Measurements from ENCODE around the gene CFAP100. TPM values are rescaled to one million over a fixed set of nuclear protein-coding genes. Genes with fewer than 3 reads are reported as not detected.

CFAP100 gene
- total RNA-seq, 1 donor from 2014 or later = not detected

- Mint-ChIP-seq H3K27me3 (ENCODE audit: unreplicated experiment) (peaks cover 5% of the 10 kb centered on the region), H3K4me3 (ENCODE audit: unreplicated experiment) (no peak overlapping the region), H3K36me3 (ENCODE audit: low read depth, unreplicated experiment) (no peaks in the 10 kb centered on the region), H3K9me3 (ENCODE audit: unreplicated experiment) (no peaks in the 10 kb centered on the region), H3K4me1 (ENCODE audit: unreplicated experiment) (no peaks in the 10 kb centered on the region), H3K27ac (ENCODE audit: unreplicated experiment) (no peak overlapping the region)
- TF ChIP-seq, protein P1, sequence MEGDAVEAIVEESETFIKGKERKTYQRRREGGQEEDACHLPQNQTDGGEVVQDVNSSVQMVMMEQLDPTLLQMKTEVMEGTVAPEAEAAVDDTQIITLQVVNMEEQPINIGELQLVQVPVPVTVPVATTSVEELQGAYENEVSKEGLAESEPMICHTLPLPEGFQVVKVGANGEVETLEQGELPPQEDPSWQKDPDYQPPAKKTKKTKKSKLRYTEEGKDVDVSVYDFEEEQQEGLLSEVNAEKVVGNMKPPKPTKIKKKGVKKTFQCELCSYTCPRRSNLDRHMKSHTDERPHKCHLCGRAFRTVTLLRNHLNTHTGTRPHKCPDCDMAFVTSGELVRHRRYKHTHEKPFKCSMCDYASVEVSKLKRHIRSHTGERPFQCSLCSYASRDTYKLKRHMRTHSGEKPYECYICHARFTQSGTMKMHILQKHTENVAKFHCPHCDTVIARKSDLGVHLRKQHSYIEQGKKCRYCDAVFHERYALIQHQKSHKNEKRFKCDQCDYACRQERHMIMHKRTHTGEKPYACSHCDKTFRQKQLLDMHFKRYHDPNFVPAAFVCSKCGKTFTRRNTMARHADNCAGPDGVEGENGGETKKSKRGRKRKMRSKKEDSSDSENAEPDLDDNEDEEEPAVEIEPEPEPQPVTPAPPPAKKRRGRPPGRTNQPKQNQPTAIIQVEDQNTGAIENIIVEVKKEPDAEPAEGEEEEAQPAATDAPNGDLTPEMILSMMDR (IDR thresholded peaks at IDR 0.05; ENCODE audit: unreplicated experiment) = no peak
- DNase-seq (ENCODE audit: low spot score) = no peak
Measured at GRCh38 chr3:126395846-126396513, 1.3 kb downstream of the CFAP100 start.

DNA sequence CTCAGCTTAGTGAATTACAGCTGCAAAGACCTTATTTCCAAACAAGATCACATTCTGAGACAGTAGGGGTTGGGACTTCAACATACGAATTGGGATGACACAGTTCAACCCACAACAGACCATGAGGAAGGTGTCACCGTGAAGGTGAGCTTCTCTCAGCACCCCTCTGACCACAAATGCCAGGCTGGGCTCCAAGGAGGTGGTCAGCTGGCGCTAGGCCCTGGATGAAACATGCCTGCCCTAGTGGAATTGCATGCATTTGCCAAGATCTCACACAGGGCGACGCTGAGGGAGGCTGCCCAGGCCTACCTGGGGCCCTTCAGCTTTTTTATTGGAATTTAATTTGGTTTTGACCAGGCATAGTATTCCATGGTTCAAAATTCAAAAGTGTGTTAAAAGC lies 1.8 kb downstream of the CFAP100 start:
- Mint-ChIP-seq H3K4me1 (ENCODE audit: unreplicated experiment) (no peaks in the 10 kb centered on the region), H3K27me3 (ENCODE audit: unreplicated experiment) (peaks cover 6% of the 10 kb centered on the region), H3K9me3 (ENCODE audit: unreplicated experiment) (no peaks in the 10 kb centered on the region), H3K27ac (ENCODE audit: unreplicated experiment) (no peak overlapping the region), H3K36me3 (ENCODE audit: low read depth, unreplicated experiment) (no peaks in the 10 kb centered on the region), H3K4me3 (ENCODE audit: unreplicated experiment) (no peak overlapping the region)
- TF ChIP-seq, protein P1 (IDR thresholded peaks at IDR 0.05; ENCODE audit: unreplicated experiment) = no peak
- DNase-seq (ENCODE audit: low spot score) = no peak

- H3K4me1 Mint-ChIP-seq (ENCODE audit: unreplicated experiment) = no peaks in the 10 kb centered on the region
- no peak overlapping the region for H3K4me3 Mint-ChIP-seq (ENCODE audit: unreplicated experiment)
- H3K27ac Mint-ChIP-seq (ENCODE audit: unreplicated experiment) = no peak overlapping the region
- TF ChIP-seq, protein P1 (IDR thresholded peaks at IDR 0.05; ENCODE audit: unreplicated experiment) = no peak
- H3K36me3 Mint-ChIP-seq (ENCODE audit: low read depth, unreplicated experiment) = no peaks in the 10 kb centered on the region
- H3K9me3 Mint-ChIP-seq (ENCODE audit: unreplicated experiment) = no peaks in the 10 kb centered on the region
- DNase-seq (ENCODE audit: low spot score) = no peak
- H3K27me3 Mint-ChIP-seq (ENCODE audit: unreplicated experiment) = peaks cover 6% of the 10 kb centered on the region
Measured at GRCh38 chr3:126397610-126398422, 3.1 kb downstream of the CFAP100 start.

- Mint-ChIP-seq H3K4me1 (ENCODE audit: unreplicated experiment) (no peaks in the 10 kb centered on the region), H3K4me3 (ENCODE audit: unreplicated experiment) (no peak overlapping the region), H3K36me3 (ENCODE audit: low read depth, unreplicated experiment) (no peaks in the 10 kb centered on the region), H3K27me3 (ENCODE audit: unreplicated experiment) (peaks cover 6% of the 10 kb centered on the region), H3K27ac (ENCODE audit: unreplicated experiment) (no peak overlapping the region), H3K9me3 (ENCODE audit: unreplicated experiment) (no peaks in the 10 kb centered on the region)
- TF ChIP-seq, protein P1 (IDR thresholded peaks at IDR 0.05; ENCODE audit: unreplicated experiment) = no peak
- DNase-seq (ENCODE audit: low spot score) = no peak
Measured at GRCh38 chr3:126398423-126399350, 4.0 kb downstream of the CFAP100 start.

All from endothelial cell (in vitro differentiated cells).